NCI-H345 (cell line): ENCODE measurements around the gene PPIA.
"Not testable (repeated sequence)": the region's sequence is repeated elsewhere in the genome, so short reads cannot be mapped to it uniquely, and the experiment has no call there.

ENCODE experiments used
- DNase-seq: peaks from one replicate; lab custom pipeline; 2025; lab: John Stamatoyannopoulos, UW

The PPIA gene

DNA sequence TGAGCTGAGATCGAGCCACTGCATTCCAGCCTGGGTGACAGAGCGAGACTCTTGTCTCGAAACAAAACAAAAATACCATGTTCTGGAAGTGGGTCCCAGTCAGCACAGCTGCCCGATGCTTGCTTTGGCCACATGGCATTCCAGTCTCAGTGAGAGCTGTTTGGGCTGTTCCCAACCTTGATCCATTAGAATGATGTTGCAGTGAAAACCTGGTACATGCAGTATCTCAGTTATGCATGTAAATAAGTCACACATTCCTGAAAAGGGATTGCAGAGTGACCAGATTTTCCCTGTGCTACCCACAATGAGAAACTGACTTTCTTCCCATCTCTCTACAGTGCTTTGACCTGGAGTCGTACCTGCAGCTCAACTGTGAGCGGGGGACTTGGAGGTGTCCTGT, 32.4 kb upstream of the PPIA start:
- DNase-seq, result no peak

DNA sequence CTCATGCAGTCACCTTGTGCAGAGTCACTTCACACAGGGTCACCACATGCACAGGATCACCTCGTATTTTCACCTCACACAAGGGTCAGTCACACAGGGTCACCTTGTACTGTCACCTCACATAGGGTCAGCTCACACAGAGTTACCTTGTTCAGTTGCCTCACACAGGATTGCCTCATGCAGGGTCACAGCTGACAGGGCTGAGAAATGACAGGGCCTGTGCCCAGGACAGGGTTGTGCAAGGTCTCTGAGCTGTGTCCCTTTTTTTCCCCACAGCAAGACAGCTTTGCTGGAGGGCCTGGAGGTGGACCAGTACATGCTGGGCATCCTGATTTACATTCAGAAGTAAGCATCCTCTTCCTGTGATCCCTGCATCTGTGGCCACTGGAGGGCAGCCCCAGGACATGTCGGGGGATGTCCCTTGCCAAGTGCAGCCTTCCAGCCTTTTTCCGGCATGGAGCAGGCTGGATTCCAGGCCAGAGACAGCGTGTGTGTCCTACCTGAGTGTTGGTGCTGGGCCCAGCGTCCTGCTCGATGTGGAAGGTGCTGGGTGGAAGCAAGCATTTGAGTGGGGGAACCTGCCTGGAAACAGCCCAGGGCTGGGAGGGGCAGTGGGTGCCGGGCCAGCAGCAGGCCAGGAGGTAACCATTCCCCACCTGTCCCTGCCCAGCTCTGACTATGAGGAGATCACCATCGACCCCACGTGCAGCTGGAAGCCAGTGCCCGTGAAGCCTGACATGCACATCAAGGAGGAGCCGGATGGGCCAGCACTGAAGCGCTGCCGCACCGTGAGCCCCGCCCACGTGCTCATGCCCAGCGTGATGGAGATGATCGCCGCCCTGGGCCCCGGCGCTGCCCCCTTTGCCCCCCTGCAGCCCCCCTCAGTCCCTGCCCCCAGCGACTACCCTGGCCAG, 31.6 kb upstream of the PPIA start:
- DNase-seq, result no peak

DNA sequence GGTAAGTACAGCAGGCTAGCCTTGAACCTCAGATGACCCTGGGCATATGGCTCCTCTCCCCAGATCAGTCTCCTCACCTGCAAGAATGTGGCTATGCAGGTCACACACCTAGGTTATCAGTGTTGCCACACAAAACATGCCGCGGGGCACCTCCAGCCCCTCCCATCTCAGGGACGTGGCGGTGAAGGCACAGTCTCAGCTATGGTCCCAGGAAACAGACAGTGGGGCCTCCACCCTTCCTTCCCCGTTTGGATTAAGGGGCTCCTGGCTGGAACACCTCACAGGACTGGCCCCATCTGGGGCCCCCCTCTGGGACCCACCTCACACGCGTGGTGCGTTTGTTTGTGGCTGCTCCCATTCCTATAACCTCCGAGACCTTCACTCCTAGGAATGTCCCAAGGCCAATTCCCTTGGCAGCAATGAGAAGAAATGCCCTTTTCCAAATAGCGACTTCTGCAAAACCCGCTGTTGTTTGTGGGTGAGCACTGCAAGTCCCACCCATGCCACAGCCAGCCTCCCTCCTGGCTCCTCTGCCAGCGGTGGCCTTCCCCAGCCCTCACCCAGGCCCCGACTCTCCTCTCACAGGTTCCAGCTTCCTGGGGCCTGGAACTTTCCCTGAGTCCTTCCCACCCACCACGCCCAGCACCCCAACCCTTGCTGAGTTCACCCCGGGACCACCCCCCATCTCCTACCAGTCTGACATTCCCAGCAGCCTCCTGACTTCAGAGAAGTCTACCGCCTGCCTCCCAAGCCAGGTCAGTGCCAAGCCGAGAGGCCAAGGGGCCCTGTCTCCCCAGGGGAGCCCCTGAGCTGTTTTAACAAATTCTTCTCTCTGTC, 30.7 kb upstream of the PPIA start:
- DNase-seq, result no peak

DNA sequence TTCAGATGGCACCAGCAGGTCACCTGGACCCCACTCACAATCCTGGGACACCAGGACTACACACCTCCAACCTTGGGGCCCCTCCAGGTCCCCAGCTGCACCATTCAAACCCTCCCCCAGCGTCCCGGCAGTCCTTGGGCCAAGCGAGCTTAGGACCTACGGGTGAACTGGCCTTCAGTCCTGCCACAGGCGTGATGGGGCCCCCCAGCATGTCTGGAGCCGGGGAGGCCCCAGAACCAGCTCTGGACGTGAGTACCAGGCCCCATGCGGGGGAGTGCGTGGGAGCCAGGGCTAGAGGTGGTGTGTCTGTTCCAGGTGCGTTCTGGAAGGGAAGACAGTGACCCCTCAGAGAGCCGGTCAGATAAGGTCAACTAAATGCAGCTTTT, 30.1 kb upstream of the PPIA start:
- DNase-seq, result no peak

DNA sequence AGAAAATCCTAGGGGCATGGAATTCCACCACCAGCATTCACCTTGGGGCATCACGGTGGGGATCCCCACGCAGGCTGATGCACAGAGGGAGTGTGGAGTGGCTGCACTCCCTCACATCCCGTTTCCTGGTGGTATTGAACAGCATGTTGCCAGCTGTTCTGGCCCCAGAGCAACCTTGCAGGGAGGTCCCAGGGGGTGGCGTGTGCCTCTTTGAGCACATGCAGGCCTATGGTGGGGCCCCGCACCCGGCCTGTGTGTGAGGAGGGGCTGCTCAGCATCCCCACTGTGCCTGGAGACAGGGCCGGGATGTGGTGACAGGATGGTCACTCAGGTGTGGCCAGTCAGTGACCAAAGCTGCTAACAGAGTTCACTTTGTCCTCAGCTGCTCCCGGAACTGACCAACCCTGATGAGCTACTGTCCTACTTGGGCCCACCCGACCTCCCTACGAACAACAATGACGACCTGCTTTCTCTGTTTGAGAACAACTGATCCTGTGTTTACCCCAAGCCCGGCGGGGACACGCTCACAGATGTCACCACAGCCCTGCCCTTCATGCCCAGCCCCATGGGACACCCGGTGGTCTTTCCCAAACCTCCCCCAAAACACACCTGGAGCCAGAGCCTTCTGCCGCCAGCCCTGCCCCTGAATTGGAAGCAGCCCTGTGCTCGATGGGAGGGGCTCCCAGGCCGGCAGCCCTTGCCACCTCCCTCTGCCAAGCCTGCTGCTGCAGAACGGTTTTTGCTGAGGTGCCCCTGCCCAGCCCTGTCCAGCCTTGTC, 29.2 kb upstream of the PPIA start:
- no peak for DNase-seq

DNA sequence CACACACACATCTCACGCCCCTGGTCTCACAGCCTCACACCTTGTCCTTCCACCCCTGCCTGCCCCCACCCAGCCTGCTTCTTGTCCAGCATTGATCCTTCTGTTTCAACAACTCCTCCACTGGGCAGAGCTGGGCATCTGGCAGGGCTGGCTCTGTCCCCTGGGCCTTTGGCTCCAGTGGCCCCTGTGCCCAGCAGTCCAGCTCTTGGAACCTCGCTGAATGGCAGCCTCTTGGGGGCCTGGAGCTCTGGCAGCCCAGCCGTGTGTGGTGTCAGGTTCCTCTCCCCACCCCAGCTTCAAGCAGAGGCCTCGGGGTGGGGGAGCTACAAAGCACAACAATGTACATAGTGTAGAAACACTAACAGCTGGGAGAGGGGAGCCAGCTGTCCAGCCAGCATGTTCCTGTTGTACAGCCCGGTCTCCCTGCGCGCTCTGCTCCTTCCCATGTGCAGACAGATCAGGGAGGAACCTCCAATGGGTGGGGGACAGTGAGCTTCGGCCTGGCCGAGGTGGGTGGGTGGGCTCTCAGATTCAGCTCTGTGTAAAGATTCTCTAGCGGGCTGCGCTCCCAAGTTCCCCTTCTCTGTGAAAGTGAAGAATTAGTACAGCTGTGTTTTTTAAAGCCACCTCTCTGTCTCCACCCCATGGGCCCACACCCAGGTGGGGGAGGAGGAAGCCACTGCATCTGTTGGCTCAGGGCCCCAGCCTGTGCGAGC, 28.4 kb upstream of the PPIA start:
- DNase-seq, result peak; percentile 42

DNA sequence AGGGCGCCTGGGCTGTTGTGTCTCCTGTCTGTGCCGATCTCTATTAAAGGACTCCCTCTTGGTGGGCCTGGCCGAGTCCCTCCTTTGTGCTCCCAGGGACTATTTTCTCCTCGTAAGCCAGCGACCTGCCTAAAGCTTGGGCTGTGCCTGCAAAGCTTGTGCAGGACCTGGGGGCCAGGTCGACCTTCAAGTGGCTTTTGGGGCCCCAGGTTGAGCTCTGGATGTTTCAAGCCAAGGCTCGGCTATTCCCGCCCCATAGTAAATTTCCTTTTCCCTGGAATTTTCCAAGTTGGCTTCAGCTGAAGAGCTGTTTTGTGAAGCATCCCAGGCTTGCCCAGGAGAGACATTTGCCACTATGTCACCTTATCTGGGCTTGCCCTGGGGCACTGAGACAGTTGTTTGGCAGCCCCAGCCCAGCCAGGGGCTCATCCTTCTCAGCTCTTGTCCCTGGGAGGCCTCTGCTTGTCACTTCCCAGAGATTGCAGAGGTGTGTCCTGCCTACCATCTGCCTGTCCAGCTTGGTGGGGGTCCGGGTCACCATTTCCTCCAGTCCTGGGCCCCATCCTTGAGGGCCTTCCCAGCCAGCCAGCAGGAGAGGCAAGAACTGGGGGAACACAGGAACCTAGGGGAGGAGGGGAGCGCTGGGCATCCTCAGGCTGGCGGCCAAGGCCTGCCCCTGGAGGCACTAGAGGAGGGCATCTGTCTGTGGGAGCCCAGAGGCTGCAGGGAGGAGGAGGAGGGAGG, 27.7 kb upstream of the PPIA start:
- peak; percentile 14 for DNase-seq

DNA sequence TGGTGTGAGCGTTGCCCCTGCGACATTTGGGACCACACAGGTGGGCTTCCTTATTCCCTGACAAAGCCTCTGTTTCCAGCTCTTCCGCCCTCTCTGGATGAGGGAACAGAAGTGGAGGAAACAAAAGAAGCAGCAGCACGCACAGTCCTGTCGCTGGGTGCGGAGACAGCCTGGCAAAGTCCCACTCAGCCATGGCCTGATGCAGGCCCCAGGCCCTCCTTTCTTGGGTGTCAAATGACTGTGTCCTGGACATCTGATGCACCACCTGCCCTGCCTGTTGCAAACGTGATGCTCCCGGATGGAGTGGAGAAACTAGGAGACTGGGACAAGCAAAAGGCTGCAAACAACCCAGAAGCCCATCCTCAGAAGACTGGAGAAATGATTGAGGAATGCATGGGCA, 27.1 kb upstream of the PPIA start:
- no peak for DNase-seq

DNA sequence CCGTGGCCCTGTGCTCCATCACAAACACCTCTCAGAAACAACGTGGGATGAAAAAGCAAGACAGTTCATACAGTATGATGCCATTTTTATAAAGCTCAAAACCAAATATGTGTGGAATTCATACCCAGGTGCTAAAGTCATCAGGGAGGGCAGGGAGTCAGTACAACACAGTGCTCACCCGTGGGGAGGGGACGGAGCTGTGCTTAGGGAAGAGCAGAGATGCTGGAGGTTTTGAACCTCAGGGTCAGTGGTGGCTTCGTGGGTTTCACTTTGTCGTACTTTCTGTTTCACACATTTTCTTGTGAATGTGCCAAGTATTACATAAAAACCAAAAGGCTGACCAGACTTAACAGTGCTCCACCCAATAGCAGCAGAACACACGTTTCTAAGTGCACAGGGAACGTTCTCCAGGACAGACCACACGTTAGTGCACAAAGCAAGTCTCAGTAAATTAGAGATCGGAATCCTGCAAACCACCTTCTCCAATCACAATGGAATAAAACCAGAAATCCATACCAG, 26.6 kb upstream of the PPIA start:
- DNase-seq, result no peak

DNA sequence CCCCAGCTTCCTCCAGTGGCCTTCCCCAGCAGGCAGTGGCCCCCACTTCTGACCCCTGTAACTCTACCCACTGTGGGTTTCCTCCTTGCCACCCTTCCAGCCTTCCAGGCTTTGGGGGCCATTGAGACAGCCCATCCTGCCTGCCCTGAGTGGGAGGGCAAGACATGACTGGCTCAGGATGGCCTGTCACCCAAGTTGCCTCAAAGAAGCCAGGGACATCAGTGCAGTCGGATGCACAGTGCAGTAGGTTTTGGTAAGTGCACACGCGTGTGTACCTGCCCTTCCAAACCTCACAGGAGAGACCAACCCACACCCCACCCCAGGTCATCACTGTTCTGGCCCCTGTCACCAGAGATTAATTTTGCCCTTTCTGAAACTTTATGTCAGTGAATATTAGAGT, 25.1 kb upstream of the PPIA start:
- DNase-seq, result no peak

DNA sequence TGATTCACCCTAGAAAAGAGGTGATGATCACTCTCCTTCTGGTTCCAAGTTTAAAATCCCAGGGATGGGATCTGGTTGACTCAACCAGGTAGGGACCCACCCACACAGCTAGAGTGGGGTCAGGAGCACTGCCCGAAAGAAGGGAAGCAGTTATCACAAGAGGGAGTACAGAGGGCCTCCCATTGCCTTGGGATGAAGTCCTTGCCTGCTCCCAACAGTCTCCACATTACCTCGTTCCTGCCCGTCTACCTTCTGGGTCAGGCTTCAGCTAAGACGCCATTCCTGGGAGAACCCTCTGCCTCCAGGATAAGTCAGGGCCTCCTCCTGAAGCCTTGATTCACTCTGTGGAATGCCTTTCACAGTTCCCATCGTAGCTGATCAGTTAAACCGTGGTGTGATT, 24.0 kb upstream of the PPIA start:
- DNase-seq, result no peak

DNA sequence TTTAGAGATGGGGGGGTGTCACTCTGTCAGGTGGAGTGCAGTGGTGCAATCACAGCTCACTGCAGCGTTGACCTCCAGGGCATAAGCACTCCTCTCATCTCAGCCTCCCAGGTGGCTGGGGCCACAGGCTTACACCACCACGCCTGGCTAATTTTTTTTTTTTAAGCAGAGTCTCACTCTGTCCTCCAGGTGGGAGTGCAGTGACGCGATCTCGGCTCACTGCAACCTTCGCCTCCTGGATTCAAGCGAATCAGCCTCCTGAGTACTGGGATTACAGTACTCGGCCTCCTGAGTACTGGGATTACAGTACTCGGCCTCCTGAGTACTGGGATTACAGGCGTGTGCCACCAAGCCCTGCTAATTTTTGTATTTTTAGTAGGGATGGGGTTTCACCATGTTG, 23.6 kb upstream of the PPIA start:
- no peak for DNase-seq

DNA sequence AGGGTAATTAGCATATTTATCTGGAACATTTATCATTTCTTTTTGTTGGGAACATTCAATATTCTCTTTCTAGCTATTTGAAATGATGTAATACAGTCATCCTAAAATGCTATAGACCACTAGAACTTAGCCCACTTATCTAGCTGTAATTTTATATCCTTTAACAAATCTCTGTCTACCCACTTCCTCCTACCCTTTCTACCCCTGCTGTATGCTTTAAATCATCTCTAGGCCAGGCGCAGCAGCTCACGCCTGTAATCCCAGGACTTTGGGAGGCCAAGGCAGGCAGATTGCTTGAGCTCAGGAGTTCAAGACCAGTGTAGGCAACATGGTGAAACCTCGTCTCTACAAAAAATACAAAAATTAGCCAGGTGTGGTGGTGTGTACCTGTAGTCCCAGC, 22.0 kb upstream of the PPIA start:
- not testable (repeated sequence) for DNase-seq

DNA sequence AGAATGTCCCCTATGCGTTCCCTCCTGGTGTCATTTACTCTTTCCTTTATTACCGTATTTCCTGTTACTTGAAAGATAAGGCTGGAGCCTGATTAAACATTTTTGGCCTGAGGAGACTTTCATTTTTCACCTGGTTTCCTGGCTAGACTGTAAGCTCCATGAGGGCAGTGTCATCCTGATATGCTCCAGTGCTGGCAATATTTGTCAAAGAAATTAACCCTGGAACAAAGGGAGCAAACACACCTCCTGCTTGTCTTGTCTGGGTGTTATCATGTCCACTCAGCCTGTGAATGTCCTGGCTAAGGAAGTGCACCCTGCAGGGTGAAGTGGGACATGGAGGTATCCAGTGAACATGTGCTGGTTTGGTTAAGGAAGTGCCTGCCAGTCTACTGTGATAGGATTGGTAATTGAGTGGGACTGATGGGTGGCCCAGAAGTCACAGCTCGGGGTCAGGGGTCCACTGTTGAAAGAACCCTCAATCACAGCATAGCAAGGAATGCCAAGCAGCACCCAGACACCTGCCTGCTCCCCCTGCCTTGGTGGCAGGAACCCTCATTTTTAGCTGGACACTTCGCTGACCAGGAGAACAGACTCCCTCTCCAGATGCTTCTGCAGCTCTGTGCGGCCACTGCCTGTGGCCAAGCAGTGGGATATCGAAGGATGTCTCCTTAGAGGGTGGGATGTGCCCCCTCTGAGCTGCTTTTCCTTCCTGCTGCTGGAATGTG, 20.9 kb upstream of the PPIA start:
- no peak for DNase-seq

DNA sequence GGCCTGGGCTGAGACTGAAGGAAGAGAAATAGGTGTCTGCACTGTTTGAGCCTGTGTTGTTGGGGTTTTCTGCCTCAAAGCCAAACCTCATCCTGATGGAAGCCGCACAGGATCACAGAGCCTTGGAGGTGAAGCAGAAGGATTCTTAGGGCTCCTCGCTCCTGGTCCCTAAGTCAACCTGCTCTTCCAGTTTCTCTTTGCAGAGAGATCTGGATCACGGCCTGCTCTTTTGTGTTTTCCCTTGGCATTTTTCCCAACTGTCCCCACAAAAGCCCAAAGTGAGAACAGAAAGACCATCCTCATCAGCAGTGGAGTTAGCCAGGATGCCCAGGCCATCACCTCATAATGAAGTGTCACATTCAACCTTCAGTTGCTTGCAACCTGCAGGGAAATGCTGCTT, 20.3 kb upstream of the PPIA start:
- no peak for DNase-seq

DNA sequence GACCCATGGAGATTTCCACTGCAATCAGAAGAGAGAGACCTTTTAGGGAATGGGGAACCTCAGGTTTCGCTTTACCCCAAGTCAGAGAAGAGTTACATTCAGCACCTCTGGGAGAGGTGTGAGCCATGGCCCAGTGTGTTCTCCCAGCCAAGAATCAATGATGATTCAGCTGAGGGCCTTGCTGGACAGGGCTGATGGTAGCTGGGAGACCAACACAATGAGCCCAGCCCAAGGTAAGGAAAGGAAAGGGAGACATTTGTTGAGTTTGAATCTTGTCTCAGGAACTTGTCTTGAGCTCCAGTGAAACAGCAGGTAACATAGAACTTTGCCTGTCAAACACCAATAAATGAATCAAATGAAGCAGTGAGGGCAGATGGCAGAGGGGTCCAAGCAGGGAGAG, 14.0 kb upstream of the PPIA start:
- no peak for DNase-seq

DNA sequence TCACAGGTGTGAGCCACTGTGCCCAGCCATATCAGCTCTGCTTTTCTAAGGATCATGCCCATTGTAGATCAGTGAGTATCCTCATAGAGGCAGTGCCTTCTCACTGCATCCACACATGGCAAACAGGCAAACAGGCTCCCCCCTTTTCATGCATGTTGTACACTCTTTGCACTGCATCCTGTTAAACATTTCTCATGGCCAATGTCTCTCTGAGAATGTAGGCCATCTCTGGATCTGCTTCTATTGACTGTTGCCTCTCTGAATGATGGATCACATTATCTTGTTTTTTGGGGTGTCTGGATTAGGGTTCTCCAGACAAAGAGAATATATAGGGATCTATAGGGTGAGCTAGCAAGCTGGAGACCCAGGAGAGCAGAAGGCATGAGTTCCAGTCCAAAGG, 13.1 kb upstream of the PPIA start:
- no peak for DNase-seq

DNA sequence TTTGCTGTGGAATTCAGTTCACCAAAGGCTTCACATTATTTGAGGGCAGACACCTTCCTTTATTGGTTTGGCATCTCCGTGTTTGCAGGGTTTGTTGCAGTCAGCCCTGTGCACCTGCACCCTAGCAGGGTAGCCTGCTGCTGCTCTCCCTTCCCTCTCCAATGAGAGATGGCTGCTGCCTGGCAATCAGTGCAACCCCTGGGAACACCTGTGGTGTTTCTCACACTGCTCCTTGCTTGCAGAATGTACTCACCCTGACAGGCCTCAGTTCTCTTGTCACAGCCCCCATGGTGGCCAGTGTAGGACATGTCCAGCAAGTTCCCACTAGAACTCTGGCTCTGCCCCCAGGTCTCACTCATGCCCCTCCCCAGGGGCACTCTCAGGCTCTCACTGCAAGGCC, 12.1 kb upstream of the PPIA start:
- DNase-seq, result no peak

DNA sequence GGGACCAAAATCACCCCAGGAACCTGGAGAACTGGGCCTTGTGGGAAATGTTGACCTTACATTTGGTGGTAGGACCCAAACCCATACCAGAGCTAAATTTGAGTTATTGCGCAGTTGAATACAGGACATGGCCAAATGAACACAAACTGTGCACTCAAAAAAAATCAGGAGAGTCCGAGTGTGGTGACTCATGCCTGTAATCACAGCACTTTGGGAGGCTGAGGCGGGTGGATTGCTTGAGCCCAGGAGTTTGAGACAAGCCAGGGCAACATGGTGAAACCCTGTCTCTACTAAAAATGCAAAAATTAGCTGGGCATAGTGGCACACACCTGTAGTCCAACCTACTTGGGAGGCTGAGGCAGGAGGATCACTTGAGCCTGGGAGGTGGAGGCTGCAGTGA, 11.3 kb upstream of the PPIA start:
- DNase-seq, result not testable (repeated sequence)

DNA sequence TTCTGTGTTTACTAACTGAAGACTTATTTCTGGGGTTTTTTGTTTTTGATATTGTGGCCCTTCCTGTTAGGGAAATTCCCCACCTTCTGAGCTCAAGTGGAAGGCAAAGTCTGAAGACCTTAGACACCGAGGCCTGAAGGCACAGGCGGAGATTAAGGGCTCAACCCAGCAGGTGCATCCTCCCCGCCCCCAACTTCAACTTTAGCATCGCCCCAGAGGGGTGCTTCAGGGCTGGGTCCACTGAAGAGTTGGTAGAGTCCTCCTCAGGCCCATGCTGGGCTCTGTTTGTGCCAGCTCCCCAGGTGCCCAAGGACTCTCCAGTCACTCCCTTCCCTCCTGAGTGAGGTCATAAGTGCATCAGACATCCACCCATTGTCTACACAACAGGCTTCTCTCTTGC, 9.4 kb upstream of the PPIA start:
- no peak for DNase-seq
